GM21390 (cell line): ENCODE results near the gene TPP2.

Experiments
- ATAC-seq: cut with Tn5 transposase; IDR thresholded peaks from one replicate; pipeline ENCODE4 v1.9.1; 2021; ENCODE audit not compliant: unreplicated experiment

The TPP2 gene

GRCh38 chr13:102596147-102597028 is at the start of gene TPP2:
TSS of gene TPP2 (plus strand) at chr13:102596986. CDS start at chr13:102597039, 53 bp downstream.
- ATAC-seq, result peak; percentile 72

GRCh38 chr13:102548811-102549210 is 48.0 kb upstream of the TPP2 start:
- no peak for ATAC-seq

- ATAC-seq, result no peak
These were observed 46.3 kb upstream of the TPP2 start for GRCh38 chr13:102550507-102550906.

- no peak for ATAC-seq
These were observed 40.8 kb upstream of the TPP2 start for GRCh38 chr13:102555914-102556553.

GRCh38 chr13:102556806-102557205 is 40.0 kb upstream of the TPP2 start:
- no peak for ATAC-seq

GRCh38 chr13:102558029-102558428 is 38.8 kb upstream of the TPP2 start:
- no peak for ATAC-seq

- no peak for ATAC-seq
These were observed 34.9 kb upstream of the TPP2 start for GRCh38 chr13:102561933-102562332.

GRCh38 chr13:102563267-102563666 is 33.5 kb upstream of the TPP2 start:
- ATAC-seq, result no peak

GRCh38 chr13:102564564-102564963 is 32.2 kb upstream of the TPP2 start:
- ATAC-seq, result no peak

- ATAC-seq, result no peak
These were observed 30.3 kb upstream of the TPP2 start for GRCh38 chr13:102566513-102566912.

GRCh38 chr13:102567857-102568256 is 28.9 kb upstream of the TPP2 start:
- ATAC-seq, result no peak

- no peak for ATAC-seq
These were observed 27.3 kb upstream of the TPP2 start for GRCh38 chr13:102569488-102569887.

- no peak for ATAC-seq
These were observed 25.7 kb upstream of the TPP2 start for GRCh38 chr13:102571075-102571474.

GRCh38 chr13:102572323-102572722 is 24.5 kb upstream of the TPP2 start:
- no peak for ATAC-seq

GRCh38 chr13:102580552-102581169 is 16.1 kb upstream of the TPP2 start:
- ATAC-seq, result peak; percentile 75

GRCh38 chr13:102582256-102582655 is 14.5 kb upstream of the TPP2 start:
- no peak for ATAC-seq

- peak; percentile 65 for ATAC-seq
These were observed 12.4 kb upstream of the TPP2 start for GRCh38 chr13:102584434-102584833.

GRCh38 chr13:102586615-102587014 is 10.2 kb upstream of the TPP2 start:
- no peak for ATAC-seq

- ATAC-seq, result no peak
These were observed 8.9 kb upstream of the TPP2 start for GRCh38 chr13:102587916-102588315.

- ATAC-seq, result no peak
These were observed 7.4 kb upstream of the TPP2 start for GRCh38 chr13:102589301-102589822.

GRCh38 chr13:102591988-102592781 is 4.6 kb upstream of the TPP2 start:
- ATAC-seq, result peak; percentile 51
